HEK293T (cell line): ENCODE measurements around the gene SF3B2.

Source experiments
- CTCF ChIA-PET: fragments of 350-600 bp; formaldehyde crosslinking; extraction: SDS; loops from one replicate; lab custom pipeline; 2021; ENCODE audit warnings: antibody characterized with exemption, inconsistent platforms; lab: Yijun Ruan, JAX
- POLR2A ChIA-PET: fragments of 350-600 bp; formaldehyde crosslinking; extraction: SDS; loops from one replicate; lab custom pipeline; 2020; ENCODE audit warnings: antibody characterized with exemption, inconsistent platforms; lab: Yijun Ruan, JAX
- DNase-seq: peaks from one replicate; pipeline ENCODE4 v3.0.0; 2012; ENCODE audit warnings: mixed read lengths; ENCODE audit errors: extremely low spot score
- ARNT ChIP-seq: fragments of 450-650 bp; IDR thresholded peaks from 2 replicates; pipeline ENCODE4 v1.6.1; 2017; ENCODE audit warnings: mild to moderate bottlenecking
- BHLHE40 ChIP-seq: fragments of 450-650 bp; IDR thresholded peaks from 2 replicates; pipeline ENCODE4 v1.6.1; 2016; ENCODE audit warnings: mild to moderate bottlenecking, moderate library complexity, borderline replicate concordance
- CTBP1 ChIP-seq: fragments of 450-650 bp; IDR thresholded peaks from 2 replicates; pipeline ENCODE4 v1.6.1; 2016; ENCODE audit warnings: borderline replicate concordance
- ELF4 ChIP-seq: fragments of 450-650 bp; IDR thresholded peaks from 2 replicates; pipeline ENCODE4 v1.6.1; 2017; ENCODE audit warnings: antibody characterized with exemption
- FOXA1 ChIP-seq: fragments of 450-650 bp; IDR thresholded peaks from 2 replicates; pipeline ENCODE4 v1.6.1; 2016; ENCODE audit warnings: mild to moderate bottlenecking
- FOXK2 ChIP-seq: fragments of 450-650 bp; IDR thresholded peaks from 2 replicates; pipeline ENCODE4 v1.6.1; 2016; ENCODE audit warnings: mild to moderate bottlenecking
- FOXM1 ChIP-seq: fragments of 450-650 bp; IDR thresholded peaks from 2 replicates; pipeline ENCODE4 v1.6.1; 2017; ENCODE audit warnings: mild to moderate bottlenecking, borderline replicate concordance
- HDGF ChIP-seq: fragments of 450-650 bp; IDR thresholded peaks from 2 replicates; pipeline ENCODE4 v1.6.1; 2017; ENCODE audit warnings: antibody characterized with exemption, borderline replicate concordance
- L3MBTL2 ChIP-seq: fragments of 450-650 bp; conservative IDR thresholded peaks from 2 replicates; pipeline ENCODE4 v1.6.1; 2016; ENCODE audit warnings: mild to moderate bottlenecking
- LEF1 ChIP-seq: fragments of 450-650 bp; IDR thresholded peaks from 2 replicates; pipeline ENCODE4 v1.6.1; 2017; ENCODE audit warnings: mild to moderate bottlenecking, borderline replicate concordance
- NFRKB ChIP-seq: fragments of 450-650 bp; IDR thresholded peaks from 2 replicates; pipeline ENCODE4 v1.6.1; 2016; ENCODE audit warnings: mild to moderate bottlenecking, moderate library complexity
- PKNOX1 ChIP-seq: fragments of 450-650 bp; IDR thresholded peaks from 2 replicates; pipeline ENCODE4 v1.6.1; 2016
- SP1 ChIP-seq: fragments of 450-650 bp; IDR thresholded peaks from 2 replicates; pipeline ENCODE4 v1.6.1; 2017
- SUZ12 ChIP-seq: fragments of 450-650 bp; IDR thresholded peaks from 2 replicates; pipeline ENCODE4 v1.6.1; 2016; ENCODE audit warnings: mild to moderate bottlenecking
- TARDBP ChIP-seq: fragments of 450-650 bp; IDR thresholded peaks from 2 replicates; pipeline ENCODE4 v1.6.1; 2016
- ZNF384 ChIP-seq: fragments of 450-650 bp; IDR thresholded peaks from 2 replicates; pipeline ENCODE4 v1.6.1; 2016

Gene SF3B2

GRCh38 chr11:66035653-66036333, 16.4 kb upstream of the SF3B2 start:
- TF ChIP-seq TARDBP (no peak), BHLHE40 (no peak), CTBP1 (no peak), PKNOX1 (no peak), LEF1 (no peak), SUZ12 (no peak), ARNT (no peak), ZNF384 (no peak), FOXK2 (no peak), SP1 (no peak)
- POLR2A ChIA-PET, result interaction anchor here (1.4 to 1.7 kb wide), 2 partner anchors 10 to 16 kb away, joined by 4 to 7 read pairs; partner anchors contain the start of gene SF3B2
- CTCF ChIA-PET, result interaction anchor here (0.7 to 2.6 kb wide), 3 partner anchors 8 to 13 kb away, joined by 4 to 10 read pairs (median 4); no protein-coding TSS in a partner anchor
- DNase-seq, result no peak

GRCh38 chr11:66036334-66036710, 15.8 kb upstream of the SF3B2 start:
- no peak for TF ChIP-seq HDGF
- no peak for TF ChIP-seq FOXK2
- no peak for TF ChIP-seq TARDBP
- TF ChIP-seq ZNF384, result no peak
- no peak for TF ChIP-seq SP1
- no peak for TF ChIP-seq FOXA1
- no peak for TF ChIP-seq NFRKB
- TF ChIP-seq ELF4, result no peak
- TF ChIP-seq LEF1, result no peak
- TF ChIP-seq FOXM1, result no peak
- no peak for TF ChIP-seq CTBP1
- no peak for TF ChIP-seq L3MBTL2
- no peak for TF ChIP-seq PKNOX1
- no peak for TF ChIP-seq SUZ12
- TF ChIP-seq ARNT, result no peak
- DNase-seq, result no peak
- CTCF ChIA-PET, result interaction anchor here (1.1 to 2.6 kb wide), 2 partner anchors 9 to 14 kb away, joined by 4 to 10 read pairs; no protein-coding TSS in a partner anchor
- POLR2A ChIA-PET, result interaction anchor here (1.4 to 1.7 kb wide), 2 partner anchors 9 to 16 kb away, joined by 4 to 7 read pairs; partner anchors contain the start of gene SF3B2

GRCh38 chr11:66037327-66037726, 14.8 kb upstream of the SF3B2 start:
- CTCF ChIA-PET, result interaction anchor here (2.6 kb wide), 1 partner anchor 8 kb away, joined by 10 read pairs; no protein-coding TSS in a partner anchor
- TF ChIP-seq TARDBP, result no peak
- TF ChIP-seq ZNF384, result no peak
- no peak for TF ChIP-seq PKNOX1
- TF ChIP-seq FOXM1, result no peak
- no peak for TF ChIP-seq CTBP1
- no peak for TF ChIP-seq FOXA1
- TF ChIP-seq ARNT, result no peak
- no peak for TF ChIP-seq LEF1
- TF ChIP-seq SP1, result no peak
- TF ChIP-seq HDGF, result no peak
- TF ChIP-seq FOXK2, result no peak
- TF ChIP-seq SUZ12, result no peak
- no peak for TF ChIP-seq BHLHE40
- TF ChIP-seq NFRKB, result no peak
- DNase-seq, result no peak
- POLR2A ChIA-PET, result no interaction called here

- no peak for TF ChIP-seq SUZ12
- TF ChIP-seq TARDBP, result no peak
- no peak for TF ChIP-seq FOXM1
- no peak for TF ChIP-seq ELF4
- no peak for TF ChIP-seq CTBP1
- no peak for TF ChIP-seq SP1
- TF ChIP-seq L3MBTL2, result no peak
- ChIA-PET CTCF (no interaction called here), POLR2A (interaction anchor here (1.4 kb wide), 1 partner anchor 12 kb away, joined by 3 read pairs; no protein-coding TSS in a partner anchor)
- DNase-seq, result no peak
Measured at GRCh38 chr11:66039765-66040164, 12.4 kb upstream of the SF3B2 start.

- no peak for TF ChIP-seq L3MBTL2
- no peak for TF ChIP-seq FOXM1
- no peak for TF ChIP-seq ARNT
- no peak for TF ChIP-seq SUZ12
- no peak for TF ChIP-seq CTBP1
- TF ChIP-seq LEF1, result no peak
- no peak for TF ChIP-seq PKNOX1
- no peak for TF ChIP-seq ZNF384
- no peak for TF ChIP-seq FOXA1
- TF ChIP-seq SP1, result no peak
- no peak for DNase-seq
- CTCF ChIA-PET, result interaction anchor here (0.5 kb wide), 1 partner anchor 683 kb away, joined by 3 read pairs; no protein-coding TSS in a partner anchor
- POLR2A ChIA-PET, result interaction anchor here (1.5 kb wide), 1 partner anchor 40 kb away, joined by 3 read pairs; the partner anchor contains the start of gene BANF1
Measured at GRCh38 chr11:66042227-66042995, 9.8 kb upstream of the SF3B2 start.
